Endothelial cell (in vitro differentiated cells): ENCODE data around the gene FAAP20. TPM values are rescaled to one million over a fixed set of nuclear protein-coding genes. Genes with fewer than 3 reads are reported as not detected.

ENCODE experiments used
- DNase-seq: peaks from one replicate; pipeline ENCODE4 v3.0.0; 2021; ENCODE audit warnings: low spot score
- H3K27ac Mint-ChIP-seq: one replicate; pipeline ENCODE4 v1.8.0; 2021; ENCODE audit warnings: mixed read lengths, inconsistent platforms; ENCODE audit not compliant: unreplicated experiment
- H3K27me3 Mint-ChIP-seq: one replicate; pipeline ENCODE4 v1.8.0; 2021; ENCODE audit warnings: mild to moderate bottlenecking, moderate library complexity, mixed read lengths, inconsistent platforms; ENCODE audit not compliant: unreplicated experiment
- H3K36me3 Mint-ChIP-seq: one replicate; pipeline ENCODE4 v1.8.0; 2021; ENCODE audit warnings: mild to moderate bottlenecking, low read depth, mixed read lengths, inconsistent platforms; ENCODE audit not compliant: unreplicated experiment
- H3K4me1 Mint-ChIP-seq: one replicate; pipeline ENCODE4 v1.8.0; 2021; ENCODE audit warnings: mild to moderate bottlenecking, mixed read lengths, inconsistent platforms; ENCODE audit not compliant: unreplicated experiment
- H3K4me3 Mint-ChIP-seq: one replicate; pipeline ENCODE4 v1.8.0; 2021; ENCODE audit warnings: mild to moderate bottlenecking, mixed read lengths, inconsistent platforms; ENCODE audit not compliant: unreplicated experiment
- H3K9me3 Mint-ChIP-seq: one replicate; pipeline ENCODE4 v1.8.0; 2021; ENCODE audit warnings: mixed read lengths, inconsistent platforms; ENCODE audit not compliant: unreplicated experiment
- total RNA-seq: library from RNA; stranded (reverse); fragmentation: NEBNext Ultra II Directional; extraction: Animal tissue kit (Norgen Biotek cat#: 25700); gene quantifications from one replicate; pipeline ENCODE4 v1.2.1, GENCODE V29; 2021; ENCODE audit not compliant: unreplicated experiment
- TF ChIP-seq, protein P1 (sequence below): fragments of 200-600 bp; sonication (generic); IDR thresholded peaks from one replicate; pipeline ENCODE4 v1.5.0; 2021; ENCODE audit warnings: antibody characterized with exemption; ENCODE audit not compliant: unreplicated experiment

Gene FAAP20
- total RNA-seq, 1 donor from 2014 or later: 118 TPM

DNA sequence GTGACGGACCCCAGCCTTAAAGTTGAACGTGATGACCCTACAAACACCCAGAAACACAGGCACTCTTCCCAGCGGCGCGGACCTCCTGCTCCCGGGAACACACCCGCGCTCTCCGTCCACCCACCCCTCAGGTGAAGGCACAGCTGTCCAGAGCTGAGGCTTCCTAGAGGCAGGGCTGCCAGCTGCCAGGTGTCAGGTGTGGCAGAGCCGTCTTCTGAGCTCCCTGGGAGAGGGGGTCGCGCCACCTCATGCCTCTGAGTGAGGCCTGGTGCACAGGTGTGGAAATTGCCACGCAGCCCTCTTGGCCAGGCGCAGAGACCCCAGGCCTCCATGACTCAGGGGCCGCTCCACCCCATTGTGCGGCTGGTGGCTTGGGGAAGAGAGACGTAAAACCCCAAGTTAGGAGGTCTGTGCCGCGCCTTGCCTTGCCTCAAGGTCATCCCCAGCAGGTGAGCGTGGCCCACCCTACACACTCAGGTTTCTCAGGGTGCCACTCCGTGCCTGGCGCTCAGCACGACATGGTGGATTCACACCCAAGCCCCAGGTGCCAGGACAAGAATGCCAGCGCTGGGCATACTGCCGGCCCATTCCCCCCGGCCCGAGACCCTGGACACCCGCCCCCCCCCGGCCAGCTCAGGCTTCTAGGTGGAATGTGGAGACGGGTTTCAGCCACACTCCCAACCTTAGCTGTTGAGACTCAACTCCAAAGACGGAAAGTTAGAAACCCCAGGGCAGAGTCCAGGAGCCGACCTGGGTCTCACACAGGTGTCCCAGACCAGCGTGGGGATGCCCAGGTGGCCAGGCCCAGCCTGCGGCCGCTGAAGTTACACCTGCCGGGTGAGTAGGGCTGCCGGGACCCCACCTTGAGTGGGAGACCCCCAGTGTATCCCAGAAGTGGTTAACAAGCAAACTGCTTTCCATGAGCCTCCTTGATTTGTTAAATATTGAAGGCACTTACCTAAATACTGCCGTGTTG is 8.4 kb downstream of the FAAP20 start:
- Mint-ChIP-seq H3K9me3 (no peaks in the 10 kb centered on the region), H3K4me1 (peaks cover 4% of the 10 kb centered on the region), H3K27ac (no peak overlapping the region)

DNA sequence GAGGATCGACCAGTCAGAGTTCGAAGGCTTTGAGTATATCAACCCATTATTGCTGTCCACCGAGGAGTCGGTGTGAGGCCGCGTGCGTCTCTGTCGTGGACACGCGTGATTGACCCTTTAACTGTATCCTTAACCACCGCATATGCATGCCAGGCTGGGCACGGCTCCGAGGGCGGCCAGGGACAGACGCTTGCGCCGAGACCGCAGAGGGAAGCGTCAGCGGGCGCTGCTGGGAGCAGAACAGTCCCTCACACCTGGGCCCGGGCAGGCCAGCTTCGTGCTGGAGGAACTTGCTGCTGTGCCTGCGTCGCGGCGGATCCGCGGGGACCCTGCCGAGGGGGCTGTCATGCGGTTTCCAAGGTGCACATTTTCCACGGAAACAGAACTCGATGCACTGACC is 9.6 kb downstream of the FAAP20 start:
- H3K4me1 Mint-ChIP-seq: peaks cover 4% of the 10 kb centered on the region
- H3K4me3 Mint-ChIP-seq: no peak overlapping the region
- H3K36me3 Mint-ChIP-seq: peaks cover 13% of the 10 kb centered on the region
- DNase-seq: no peak
- no peaks in the 10 kb centered on the region for H3K9me3 Mint-ChIP-seq
- H3K27ac Mint-ChIP-seq: no peak overlapping the region
- TF ChIP-seq, protein P1, sequence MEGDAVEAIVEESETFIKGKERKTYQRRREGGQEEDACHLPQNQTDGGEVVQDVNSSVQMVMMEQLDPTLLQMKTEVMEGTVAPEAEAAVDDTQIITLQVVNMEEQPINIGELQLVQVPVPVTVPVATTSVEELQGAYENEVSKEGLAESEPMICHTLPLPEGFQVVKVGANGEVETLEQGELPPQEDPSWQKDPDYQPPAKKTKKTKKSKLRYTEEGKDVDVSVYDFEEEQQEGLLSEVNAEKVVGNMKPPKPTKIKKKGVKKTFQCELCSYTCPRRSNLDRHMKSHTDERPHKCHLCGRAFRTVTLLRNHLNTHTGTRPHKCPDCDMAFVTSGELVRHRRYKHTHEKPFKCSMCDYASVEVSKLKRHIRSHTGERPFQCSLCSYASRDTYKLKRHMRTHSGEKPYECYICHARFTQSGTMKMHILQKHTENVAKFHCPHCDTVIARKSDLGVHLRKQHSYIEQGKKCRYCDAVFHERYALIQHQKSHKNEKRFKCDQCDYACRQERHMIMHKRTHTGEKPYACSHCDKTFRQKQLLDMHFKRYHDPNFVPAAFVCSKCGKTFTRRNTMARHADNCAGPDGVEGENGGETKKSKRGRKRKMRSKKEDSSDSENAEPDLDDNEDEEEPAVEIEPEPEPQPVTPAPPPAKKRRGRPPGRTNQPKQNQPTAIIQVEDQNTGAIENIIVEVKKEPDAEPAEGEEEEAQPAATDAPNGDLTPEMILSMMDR: no peak
- H3K27me3 Mint-ChIP-seq: peaks cover 9% of the 10 kb centered on the region

More for the DNA sequence above, 8.4 kb downstream of the FAAP20 start:
- peak overlapping the region; percentile 69 for H3K4me3 Mint-ChIP-seq
- H3K27me3 Mint-ChIP-seq: peaks cover 5% of the 10 kb centered on the region
- TF ChIP-seq, protein P1: no peak
- no peak for DNase-seq
- H3K36me3 Mint-ChIP-seq: peaks cover 8% of the 10 kb centered on the region

DNA sequence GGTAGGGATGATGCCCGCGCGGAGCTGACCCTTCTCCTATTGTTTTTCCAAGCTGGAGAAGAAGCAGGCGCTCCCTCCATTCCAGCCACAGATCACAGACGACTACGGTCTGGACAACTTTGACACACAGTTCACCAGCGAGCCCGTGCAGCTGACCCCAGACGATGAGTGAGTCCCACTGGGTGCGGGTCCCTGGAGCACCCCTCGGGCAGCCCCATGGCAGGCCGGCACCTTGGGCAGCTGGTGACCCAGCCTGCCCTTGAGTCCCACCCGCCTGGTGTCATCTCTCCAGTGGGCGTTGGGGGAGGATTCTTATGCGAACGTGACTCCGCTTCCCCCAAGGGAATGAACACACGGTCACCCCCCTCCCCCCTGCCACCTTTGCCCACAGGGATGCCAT is 10.0 kb downstream of the FAAP20 start:
- TF ChIP-seq, protein P1: no peak
- no peaks in the 10 kb centered on the region for H3K9me3 Mint-ChIP-seq
- no peak overlapping the region for H3K27ac Mint-ChIP-seq
- H3K4me1 Mint-ChIP-seq: peaks cover 4% of the 10 kb centered on the region
- H3K36me3 Mint-ChIP-seq: peaks cover 13% of the 10 kb centered on the region
- H3K4me3 Mint-ChIP-seq: peak overlapping the region; percentile 49
- H3K27me3 Mint-ChIP-seq: peaks cover 12% of the 10 kb centered on the region
- no peak for DNase-seq

- TF ChIP-seq, protein P1: no peak
- Mint-ChIP-seq H3K27me3 (peaks cover 12% of the 10 kb centered on the region), H3K27ac (no peak overlapping the region), H3K9me3 (no peaks in the 10 kb centered on the region), H3K4me1 (peaks cover 4% of the 10 kb centered on the region), H3K36me3 (peaks cover 13% of the 10 kb centered on the region), H3K4me3 (peak overlapping the region; percentile 49)
- DNase-seq: no peak
These were observed 10.6 kb downstream of the FAAP20 start for GRCh38 chr1:2183937-2184334.

- H3K4me3 Mint-ChIP-seq: no peak overlapping the region
- peaks cover 4% of the 10 kb centered on the region for H3K4me1 Mint-ChIP-seq
- TF ChIP-seq, protein P1: no peak
- peaks cover 13% of the 10 kb centered on the region for H3K36me3 Mint-ChIP-seq
- H3K27ac Mint-ChIP-seq: no peak overlapping the region
- H3K9me3 Mint-ChIP-seq: no peaks in the 10 kb centered on the region
- H3K27me3 Mint-ChIP-seq: peaks cover 13% of the 10 kb centered on the region
- no peak for DNase-seq
These were observed 12.2 kb downstream of the FAAP20 start for GRCh38 chr1:2182376-2182775.
